Measurements from ENCODE around the gene IP6K1. TPM values are rescaled to one million over a fixed set of nuclear protein-coding genes. Genes with fewer than 3 reads are reported as not detected.
"Not testable (repeated sequence)": the region's sequence is repeated elsewhere in the genome, so short reads cannot be mapped to it uniquely, and the experiment has no call there.

IP6K1 gene
- total RNA-seq, 4 donors from 2014 or later = 30.5 to 41.3 (median 35.8) TPM

- no peak for TF ChIP-seq CTCF (IDR thresholded peaks at IDR 0.05)
- ATAC-seq (ENCODE audit: low FRiP score) (no peak), DNase-seq (ENCODE audit: low spot score) (no peak)
These were observed 29.1 kb downstream of the IP6K1 start for GRCh38 chr3:49757197-49757596.

DNA sequence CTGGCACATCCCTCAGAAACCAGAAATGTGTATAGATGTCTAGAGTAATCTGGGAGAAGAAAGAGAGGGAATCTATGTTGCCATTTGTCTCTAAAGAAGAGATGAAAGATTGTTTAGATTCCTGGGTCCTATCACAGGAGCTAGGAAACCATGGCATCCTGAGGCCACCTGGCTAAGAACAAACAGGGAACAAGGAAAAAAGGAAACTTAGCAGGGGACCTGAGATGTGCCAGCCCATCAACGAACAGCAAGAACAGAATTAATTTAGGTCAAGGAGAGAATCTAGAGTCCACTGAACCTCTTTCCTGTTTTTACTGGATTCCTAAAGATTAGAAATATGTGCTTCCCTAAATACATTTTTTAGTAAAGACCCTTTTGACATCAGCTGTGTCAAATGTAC is 30.3 kb downstream of the IP6K1 start:
- no peak for DNase-seq (ENCODE audit: low spot score)
- no peak for ATAC-seq (ENCODE audit: low FRiP score)
- TF ChIP-seq CTCF (IDR thresholded peaks at IDR 0.05) = no peak

GRCh38 chr3:49754536-49754935 is 31.8 kb downstream of the IP6K1 start:
- ATAC-seq (ENCODE audit: low FRiP score) (no peak), DNase-seq (ENCODE audit: low spot score) (no peak)
- TF ChIP-seq CTCF (IDR thresholded peaks at IDR 0.05) = no peak

DNA sequence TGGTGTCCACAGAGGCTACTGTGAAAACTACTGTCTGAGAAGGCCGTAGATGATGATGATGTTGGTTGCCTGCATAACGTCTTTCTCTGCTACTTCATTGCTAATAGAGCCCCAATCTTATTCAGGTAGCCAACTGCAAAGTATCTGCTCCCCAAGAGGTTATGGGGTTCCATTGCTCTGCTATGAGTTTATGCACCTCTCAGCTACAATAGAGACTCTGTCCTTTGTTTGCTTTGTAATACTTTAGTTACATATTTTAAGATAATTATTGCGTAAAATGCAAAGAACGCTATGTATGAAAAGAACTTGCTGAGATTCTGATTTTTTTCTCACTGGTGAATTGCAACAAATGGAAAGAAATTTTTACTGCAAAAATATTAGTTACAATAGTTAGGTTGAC is 34.8 kb downstream of the IP6K1 start:
- no peak for ATAC-seq (ENCODE audit: low FRiP score)
- TF ChIP-seq CTCF (IDR thresholded peaks at IDR 0.05) = no peak

GRCh38 chr3:49750056-49750455 is 36.3 kb downstream of the IP6K1 start:
- ATAC-seq (ENCODE audit: low FRiP score) (no peak), DNase-seq (ENCODE audit: low spot score) (no peak)
- TF ChIP-seq CTCF (IDR thresholded peaks at IDR 0.05) = no peak

More for the DNA sequence above, 34.8 kb downstream of the IP6K1 start:
- DNase-seq (ENCODE audit: low spot score) = no peak

- DNase-seq (ENCODE audit: low spot score); ATAC-seq (ENCODE audit: low FRiP score): not testable (repeated sequence)
These were observed 37.5 kb downstream of the IP6K1 start for GRCh38 chr3:49748874-49749273.

GRCh38 chr3:49747792-49748480 is 38.4 kb downstream of the IP6K1 start:
- DNase-seq (ENCODE audit: low spot score) = no peak
- ATAC-seq (ENCODE audit: low FRiP score) = no peak
- TF ChIP-seq CTCF (IDR thresholded peaks at IDR 0.05) = no peak

Data from omental fat pad (tissue), 4 donors.